ENCODE measurements around the gene CRY2.
"Not testable (repeated sequence)": the region's sequence is repeated elsewhere in the genome, so short reads cannot be mapped to it uniquely, and the experiment has no call there.

The CRY2 gene

DNA sequence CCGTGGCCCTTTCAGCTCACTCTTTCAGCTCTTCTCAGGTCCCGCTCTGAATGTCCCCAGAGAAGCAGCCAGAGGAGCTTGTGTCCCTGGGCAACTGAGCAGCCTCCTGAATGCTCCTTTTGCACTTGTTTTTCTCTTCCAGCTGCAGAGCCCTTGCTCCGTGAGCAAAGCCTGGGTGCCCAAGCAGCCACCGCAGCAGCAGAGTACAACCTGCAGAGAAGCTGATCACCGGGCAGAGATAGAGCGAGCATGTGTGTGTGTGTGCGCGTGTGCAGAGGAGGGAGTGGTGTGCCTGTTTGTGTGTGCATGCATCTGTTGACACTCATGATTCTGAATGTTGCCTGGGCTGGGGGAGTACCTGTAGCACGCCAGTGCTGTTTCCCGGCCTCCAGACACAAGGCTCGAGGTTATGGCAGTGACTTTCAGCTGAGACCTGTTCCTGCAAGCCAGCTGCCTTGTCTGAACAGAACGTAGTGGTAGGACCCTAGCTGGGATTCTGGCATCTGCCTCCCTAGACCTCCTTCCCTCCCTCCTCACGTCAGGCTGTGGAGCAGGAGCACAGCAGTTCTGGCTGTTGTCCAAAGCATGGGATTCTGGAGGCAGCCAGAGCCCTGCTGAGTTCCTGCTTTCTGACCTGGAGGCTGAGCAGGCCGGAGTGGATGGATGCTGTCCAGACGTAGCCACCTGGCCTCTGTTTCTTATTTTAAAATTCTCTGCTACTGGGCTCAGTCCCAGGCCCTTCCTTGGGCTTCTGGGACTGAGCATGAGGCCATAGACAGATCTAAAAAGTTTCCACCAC is 33.7 kb downstream of the CRY2 start:
- no peak for DNase-seq

DNA sequence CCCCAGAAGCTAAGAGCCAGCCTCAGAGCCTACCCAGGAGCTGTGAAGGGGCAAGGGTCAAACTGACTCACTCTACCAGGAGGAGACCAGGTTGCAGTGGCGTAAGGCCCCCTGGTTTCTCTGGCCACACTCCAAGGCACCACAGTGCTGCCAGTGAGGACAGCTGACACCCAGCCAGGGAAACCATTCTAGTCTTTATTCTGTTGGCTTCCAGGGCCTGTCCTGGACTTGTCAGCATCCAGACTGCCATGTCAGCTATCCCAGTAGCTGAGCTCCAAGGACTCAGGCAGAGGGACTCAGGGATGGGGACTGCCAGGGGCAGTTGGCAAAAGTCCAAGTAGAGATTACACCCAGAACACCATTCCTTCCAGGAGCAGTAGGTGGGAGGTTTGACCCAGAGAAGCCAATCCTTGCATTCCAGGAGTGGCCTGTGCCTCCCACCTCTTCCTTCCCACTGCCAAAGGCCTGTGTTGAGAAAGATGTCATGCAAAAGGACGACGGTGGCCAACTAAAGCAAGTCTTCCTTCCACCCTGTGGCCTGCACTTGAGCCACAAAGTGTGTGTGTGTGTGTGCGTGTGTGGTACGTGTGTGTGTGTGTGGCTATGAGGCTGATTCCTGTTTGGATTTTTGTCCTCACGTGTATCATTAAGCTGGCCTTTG is 34.6 kb downstream of the CRY2 start:
- DNase-seq: no peak

DNA sequence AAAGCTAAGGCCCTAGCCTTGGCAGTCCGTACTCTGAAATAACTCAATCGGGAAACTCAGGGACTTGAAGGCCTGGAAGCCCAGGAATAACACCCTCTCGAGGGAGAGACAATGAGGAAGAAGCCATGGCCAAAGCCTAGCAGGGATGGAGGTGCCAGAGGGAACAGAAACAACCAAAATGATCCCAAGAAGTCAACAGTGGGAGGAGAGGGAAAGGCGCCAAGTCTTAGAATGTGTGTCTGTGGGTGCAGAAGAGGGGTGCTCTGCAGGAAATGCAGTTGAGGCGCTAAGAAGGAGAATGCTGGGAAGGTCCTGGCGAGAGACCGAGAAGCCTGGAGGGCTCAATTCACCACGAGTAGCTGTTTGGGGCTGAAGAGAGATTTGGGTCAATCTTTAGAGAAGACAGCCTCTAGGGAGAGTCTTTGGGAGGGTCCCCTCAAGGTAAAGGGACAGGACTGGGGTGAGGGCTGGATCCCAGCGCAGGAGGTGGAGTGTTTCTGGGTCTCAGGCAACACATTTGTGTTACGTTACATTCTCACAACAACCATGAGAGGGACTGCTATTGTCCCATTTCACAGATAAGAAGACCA is 37.4 kb downstream of the CRY2 start:
- DNase-seq: no peak

DNA sequence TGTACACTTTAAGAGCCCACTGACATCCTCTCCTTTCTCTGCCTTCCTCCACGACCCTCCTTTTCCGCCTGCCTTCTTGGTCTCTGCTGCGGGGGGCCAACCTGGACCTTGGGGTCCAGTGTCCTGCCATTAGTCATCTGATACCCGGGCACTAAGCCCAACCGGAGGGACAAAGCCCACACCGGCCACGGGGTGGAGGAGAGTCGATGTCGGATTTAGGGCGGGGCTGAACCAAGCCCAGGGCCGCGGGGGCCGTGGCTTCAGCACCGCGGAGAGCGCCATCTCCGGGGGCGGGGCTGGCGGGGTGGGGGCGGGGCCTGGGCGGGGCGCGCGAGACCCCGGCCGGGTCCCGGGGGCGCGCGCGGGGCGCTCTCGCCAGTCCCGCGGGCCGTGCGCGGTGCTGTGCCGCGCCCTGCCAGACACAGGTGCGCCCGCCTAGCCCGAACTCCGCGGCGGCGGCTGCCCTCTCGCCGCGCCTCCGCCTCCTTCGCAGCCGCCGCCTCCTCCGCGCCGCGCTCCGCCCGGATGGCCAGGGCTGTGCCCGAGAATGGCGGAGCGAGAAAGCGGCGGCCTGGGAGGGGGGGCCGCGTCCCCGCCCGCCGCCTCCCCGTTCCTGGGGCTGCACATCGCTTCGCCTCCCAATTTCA is 38.1 kb downstream of the CRY2 start, which contains the start of gene MAPK8IP1:
Gene MAPK8IP1, plus strand, starts transcription at position 378 of the 647 bp plus-strand sequence. Its CDS starts 170 bp downstream, at position 548.
- DNase-seq: peak; percentile 62

DNA sequence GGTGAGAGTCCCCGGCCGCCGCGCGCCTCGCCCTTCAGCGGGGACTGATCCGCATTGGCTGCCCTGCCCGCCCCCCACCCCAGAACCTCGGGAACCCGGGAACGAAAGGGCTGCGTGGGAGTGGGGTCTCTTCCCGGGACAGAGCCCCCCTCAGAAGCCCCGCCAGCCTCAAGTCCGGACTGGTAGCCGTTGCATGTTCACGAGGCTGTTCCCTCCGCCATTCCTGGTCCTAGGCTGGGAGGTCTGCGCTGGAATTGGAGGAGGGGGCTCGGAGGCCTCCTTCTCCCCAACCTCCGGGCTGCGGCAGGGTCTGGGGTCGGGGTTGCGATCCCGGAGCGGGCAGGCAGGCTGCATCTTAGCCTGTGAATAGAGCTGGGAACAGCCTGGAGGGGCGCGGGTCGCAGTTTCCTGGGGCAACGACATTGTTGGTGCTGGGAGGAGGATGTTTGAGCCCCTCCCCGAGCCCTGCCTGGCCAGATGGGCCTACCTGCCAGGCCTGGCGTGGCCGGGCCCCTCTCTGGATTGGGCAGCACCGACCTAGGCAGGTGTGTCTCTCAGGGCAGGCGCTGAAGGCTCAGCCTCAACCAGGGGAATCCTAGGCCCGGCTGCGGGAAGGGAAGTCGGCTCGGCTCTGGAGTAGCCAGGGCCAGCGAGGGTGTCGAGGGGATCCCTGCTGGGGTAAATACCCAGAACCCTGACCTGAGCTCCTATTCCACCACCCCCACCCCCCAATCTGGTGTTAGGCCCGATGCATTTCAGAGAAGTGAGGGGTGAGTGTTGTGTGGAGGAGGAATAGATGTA is 38.8 kb downstream of the CRY2 start:
- no peak for DNase-seq

DNA sequence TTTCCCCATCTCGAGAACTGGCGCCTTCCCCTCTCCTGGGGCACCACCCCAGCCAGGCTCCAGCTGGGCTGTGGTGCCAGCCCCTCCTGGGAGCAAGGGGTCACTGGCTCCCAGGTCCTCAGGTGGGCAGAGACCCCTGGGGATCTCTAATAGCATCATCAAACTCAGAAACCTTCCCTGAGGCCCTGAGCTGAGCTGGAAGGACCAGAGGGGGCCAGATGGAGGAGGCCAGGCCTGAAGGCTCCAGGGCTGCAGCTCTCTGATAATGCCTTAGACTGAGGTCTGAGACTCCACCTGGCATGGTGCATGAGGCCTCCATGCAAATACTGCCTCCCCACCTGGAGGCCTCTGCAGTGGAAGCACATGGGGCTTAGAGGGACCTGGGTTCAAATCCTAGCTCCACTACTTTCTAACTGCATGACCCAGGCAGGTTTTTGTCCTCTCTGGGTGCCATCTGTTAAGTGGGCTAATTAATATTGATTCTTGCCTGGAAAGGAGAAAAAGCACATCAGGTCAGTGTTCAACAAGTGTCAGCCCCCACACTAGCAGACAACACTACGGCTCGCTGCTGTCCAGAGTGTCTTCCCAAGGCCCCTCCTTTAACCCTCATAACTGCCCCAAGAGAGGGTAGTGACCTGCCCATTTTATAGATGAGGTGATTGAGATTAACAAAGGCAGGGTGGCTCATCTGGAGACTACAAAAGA is 39.7 kb downstream of the CRY2 start:
- DNase-seq: no peak

DNA sequence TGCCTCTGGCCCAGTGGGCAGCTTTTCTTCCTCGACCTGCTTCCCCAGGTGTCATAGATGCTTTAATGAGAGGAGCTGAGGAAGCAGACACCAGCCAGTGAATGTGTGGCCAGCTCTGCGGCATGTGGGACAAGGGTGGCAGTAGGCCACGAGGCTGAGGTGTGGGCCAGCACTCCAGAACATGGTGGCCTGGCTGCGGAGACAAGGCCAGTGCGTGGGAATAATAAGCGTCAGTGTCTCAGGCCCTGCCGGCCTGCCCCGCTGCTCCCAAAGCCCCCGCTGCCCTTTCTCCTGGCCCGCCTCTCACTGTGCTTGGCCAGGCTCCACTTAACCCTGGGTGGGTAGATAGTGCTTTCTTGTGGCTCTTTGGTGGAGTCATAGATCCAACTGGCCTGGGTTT is 40.3 kb downstream of the CRY2 start:
- no peak for DNase-seq

DNA sequence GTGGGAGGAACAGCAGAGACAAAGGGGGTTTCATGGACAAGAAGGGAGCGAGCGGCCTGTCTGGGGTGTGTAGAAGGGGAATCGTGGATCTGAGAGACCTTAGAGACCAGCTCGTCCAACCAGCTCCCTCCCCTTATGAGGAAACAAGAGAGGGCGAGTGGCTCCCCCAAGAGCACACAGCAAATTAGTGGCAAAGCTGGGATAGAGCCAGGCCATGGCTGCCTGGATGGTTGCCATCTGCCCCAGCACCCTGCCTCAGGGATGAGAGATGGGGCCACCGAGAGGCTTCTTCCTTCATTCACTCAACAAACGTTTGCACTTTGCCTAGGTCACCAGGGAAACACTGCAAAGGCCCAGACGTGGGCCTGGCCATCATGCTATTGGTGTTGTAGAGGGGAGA is 42.3 kb downstream of the CRY2 start:
- no peak for DNase-seq

DNA sequence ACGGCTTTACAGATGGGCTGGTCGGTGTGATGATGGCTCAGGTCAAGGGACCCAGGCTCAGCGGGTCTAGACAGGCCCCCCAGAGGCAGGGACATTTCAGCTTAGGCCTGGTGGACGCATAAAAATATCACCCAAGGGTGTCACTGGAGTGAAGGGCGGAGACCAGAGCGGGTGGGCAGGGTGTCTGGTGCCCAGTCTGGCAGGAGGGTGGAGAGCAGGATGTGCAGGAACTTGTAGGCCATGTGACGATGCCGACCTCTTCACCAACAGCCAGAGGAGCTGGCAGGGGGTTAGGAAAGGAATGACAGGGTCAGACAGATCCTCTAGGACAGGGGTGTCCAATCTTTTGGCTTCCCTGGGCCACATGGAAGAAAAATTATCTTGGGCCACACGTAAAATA is 42.7 kb downstream of the CRY2 start:
- no peak for DNase-seq

DNA sequence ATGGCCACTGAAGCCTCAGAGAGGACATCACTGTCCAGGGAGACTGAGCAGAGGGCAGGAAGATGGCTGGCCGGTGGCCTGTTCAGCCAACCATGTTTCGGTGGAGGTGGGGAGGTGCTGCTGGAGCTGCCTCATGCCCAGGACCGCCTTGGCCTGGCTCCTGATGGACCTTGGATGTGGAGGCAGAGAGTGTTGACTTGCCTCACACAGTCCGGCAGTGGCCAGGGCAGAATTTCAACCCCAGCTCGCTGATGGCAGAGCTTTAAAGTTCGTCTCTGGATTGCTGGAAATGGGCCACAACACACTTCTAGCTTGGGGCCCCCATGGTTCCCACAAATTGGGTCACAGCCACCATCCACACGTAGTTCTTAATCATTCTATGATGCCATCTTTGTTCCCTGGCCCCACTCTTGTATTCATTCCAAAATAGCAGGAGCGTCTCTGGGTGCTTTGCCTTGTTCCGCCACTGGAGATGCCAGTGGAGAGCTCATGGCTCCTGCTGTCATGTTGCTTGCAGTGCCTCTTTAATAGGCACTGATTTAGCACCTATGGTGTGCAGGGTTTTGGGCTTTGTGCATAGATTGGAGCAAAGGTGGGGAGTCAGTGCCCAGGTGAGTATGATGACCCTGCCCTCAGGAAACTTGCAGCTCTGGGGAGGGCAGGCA is 43.7 kb downstream of the CRY2 start:
- DNase-seq: no peak

DNA sequence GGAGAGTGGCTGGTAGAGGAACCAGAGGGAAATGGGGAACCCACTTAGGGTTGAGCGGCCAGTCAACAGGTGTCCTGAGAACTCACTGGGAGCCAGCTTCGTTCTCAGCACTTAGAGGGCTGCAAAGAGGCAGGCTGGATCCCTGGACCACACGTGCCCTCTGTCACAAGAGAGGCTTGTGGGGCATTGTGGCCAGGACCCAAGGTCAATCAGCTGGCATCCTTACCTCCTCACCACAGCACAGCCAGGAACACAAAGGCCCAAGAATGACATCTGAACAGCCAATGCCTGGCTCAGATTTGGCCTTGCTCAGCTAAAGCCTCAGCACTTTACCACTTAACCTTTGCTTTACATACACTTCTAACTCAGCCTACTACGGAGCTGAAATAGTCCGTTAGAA is 45.6 kb downstream of the CRY2 start:
- DNase-seq: no peak

DNA sequence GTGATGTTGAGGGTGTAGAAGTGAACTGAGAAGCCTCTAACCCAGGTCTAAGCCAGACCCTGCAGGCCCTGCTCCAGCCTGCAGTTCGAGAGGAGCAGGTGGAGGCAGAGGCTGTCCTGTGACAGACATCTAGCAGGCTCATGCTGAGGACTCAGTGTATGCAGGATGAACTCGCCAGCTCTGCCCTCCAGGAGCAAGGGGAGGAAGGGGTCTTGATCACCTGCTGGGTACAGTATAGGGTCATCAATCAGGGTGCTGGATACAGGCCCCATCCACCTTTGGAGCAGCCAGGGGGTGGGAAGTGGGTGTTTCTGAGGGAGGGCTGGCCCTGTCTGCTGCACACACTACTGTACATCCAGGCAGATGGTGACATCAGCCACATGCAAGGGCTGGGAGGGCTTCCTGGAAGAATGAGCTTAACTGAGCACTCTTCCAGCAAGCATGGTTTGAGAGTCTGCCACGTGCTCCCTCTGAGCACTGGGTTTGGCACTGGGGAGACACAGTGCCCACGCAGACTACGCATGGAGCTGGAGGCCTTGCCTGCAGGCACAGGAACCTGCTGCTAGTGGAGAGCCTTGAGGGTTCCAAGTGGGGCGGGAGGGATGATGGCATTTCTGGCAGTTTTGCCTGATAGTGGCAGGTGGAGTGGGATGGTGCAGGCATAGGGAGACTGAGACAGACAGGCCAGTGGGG is 47.4 kb downstream of the CRY2 start:
- no peak for DNase-seq

DNA sequence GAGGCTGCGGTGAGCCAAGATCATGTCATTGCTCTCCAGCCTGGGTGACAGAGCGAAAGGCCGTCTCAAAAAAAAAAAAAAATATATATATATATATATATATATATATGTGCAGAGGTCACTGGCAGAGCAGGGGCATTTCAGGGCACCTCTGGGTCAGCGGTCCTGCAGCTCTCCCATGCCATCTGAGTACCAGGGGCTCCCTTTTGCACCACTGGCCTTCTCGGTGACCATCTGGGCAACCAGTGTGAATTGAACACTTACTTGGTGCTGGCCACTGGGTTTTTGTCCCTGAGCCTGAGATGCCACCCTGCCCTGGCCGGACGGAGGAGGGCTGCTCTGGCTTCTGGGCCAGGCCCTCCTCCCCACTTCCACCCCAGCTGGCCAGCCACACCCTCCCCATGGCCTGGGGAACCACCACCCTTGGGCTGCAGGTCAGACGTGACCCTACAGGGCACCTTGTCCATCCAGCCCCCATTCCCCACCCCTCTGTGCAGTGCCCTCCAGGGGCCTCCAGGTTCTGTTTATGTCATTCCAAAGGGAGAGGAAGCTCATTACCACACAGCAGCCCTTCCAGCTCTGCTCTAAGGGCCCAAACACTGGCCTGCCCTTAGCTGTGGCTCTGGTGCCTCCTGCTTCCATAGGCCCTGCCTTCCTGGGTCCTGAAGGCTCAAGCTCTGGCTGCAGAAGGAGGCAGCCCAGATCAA is 48.4 kb downstream of the CRY2 start:
- no peak for DNase-seq

DNA sequence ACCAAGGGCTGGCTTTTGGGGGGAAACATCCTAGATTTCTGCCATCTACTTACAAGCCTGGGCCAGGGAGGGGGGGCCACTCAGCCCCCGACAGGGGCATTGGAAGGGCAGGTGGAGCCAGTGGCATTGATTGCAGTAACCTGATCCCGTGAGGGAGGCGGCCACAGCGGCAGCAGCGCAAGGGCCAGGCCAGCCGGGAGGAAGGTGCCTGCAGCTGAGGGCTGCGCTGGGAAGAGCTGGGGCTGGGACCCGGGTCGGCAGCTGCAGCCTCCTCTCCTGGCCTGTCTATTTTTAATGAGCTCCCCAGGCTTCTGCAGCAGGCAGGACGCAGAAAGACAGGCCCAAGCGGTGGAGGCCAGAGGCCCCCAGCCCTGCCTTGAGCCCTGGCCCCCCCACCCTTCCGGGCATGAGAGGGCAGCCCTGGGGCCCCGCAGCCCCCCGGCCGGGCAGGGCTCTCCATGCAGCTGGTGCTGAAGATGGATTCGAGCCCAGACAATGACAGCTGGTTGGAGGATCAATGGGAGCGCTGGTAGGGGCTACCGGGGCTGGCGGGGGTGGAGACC is 49.2 kb downstream of the CRY2 start:
- peak; percentile 75 for DNase-seq

DNA sequence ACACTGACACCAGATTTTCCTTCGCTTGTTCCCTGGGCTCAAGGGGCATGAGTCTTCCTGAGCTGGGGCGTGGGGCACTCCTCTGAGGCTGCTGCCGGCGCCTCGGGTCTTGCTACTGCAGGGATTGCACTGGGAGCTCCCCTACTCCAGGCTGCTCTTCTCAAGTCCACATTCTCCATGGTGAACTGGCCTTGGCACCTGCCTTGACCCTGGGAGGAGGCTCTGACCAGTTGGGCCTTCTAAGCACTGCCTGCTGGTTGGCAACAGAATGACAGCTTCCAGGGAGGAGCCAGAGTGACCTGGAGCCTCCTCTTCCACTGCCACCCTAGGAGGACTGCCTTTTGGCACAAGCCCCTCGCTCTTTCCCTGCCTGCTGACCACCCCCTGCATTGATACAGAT is 50.3 kb downstream of the CRY2 start:
- DNase-seq: no peak

DNA sequence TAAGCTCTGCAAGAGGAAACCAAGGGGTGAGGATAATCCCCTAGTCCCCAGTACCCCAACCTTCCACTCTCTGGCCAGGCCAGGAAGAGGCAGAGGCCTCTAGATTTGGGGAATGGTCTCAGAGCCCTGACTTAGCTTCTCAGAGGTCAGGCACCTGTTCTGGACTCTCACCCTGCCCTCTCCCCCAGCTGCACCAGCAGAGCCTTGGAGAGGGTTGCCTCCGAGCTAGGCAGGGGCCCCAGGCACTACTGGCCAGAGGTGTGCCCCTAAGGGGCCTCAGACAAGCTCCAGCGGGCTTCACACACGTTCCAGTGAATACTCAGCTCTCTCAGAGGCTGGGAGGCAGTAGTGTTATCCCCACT is 51.8 kb downstream of the CRY2 start:
- DNase-seq: no peak

DNA sequence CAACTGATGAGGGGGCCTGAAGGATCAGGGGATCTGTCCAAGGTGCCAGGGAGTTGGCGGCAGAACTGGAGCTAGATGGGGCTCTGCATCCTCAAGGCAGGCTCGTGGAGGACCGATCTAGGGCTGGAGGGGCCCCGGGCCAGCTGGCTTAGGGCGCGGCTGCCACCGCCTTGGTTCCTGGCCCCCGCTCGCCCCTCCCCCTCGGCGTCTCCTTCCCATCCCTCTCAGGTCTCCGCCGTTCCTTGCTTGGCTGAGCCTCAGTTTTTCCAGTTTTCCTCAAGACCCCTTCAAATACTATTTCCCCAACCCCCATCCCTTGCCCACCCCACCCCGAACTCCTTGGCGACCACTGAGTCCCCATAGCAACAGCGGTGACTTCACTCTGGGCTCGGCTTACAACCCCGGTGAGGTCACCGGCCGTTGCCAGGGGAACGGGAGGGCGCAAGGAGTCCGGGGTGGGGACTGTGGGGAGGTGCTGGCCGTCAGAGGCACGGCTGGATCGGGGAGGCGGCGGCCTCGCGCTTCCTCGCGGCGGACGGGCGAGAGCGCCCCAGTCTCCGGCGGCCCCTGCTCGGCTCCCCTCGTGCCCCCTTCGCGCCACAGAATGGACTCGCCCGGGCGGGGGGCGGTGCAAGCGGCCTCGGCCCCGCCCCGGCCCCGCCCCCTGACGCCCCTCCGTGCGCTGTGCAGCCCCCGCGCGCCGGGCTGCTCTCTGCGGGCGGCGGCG is 52.3 kb downstream of the CRY2 start:
- peak; percentile 71 for DNase-seq

DNA sequence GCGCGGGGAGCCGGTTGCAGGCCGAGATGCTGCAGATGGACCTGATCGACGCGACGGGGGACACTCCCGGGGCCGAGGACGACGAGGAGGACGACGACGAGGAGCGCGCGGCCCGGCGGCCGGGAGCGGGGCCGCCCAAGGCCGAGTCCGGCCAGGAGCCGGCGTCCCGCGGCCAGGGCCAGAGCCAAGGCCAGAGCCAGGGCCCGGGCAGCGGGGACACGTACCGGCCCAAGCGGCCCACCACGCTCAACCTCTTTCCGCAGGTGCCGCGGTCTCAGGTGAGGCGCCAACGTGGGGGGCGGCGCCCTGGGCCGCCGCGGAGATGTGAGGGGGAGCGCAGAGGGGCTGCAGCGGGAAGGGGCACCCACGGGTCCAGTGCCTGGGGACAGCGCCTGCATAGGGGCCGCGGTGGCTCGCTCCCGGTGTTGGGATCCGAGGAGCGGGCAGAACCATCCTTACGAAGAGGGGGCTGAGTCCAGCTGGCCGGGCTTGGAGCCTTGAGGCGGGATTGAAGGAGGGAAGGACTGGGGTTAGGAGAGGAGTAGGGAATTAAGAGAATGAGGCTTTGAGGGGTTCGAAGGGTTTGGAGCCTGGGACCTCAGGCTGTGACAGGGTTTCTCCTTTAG is 53.0 kb downstream of the CRY2 start:
- not testable (repeated sequence) for DNase-seq

Measured in NCI-H2107 (cell line).